HCT116 (cell line): ENCODE measurements around the gene ZNF443.

Experiments used
- EZH2 ChIP-seq: fragments of 200-600 bp; sonication (generic); IDR thresholded peaks from 2 replicates; pipeline ENCODE4 v1.6.1; 2017; ENCODE audit warnings: antibody characterized with exemption, mixed run types
- FOSL1 ChIP-seq: IDR thresholded peaks from 2 replicates; pipeline ENCODE4 v1.6.1; 2012; ENCODE audit warnings: low read depth
- POLR2A ChIP-seq: IDR thresholded peaks from 2 replicates; pipeline ENCODE4 v1.7.0; 2011; ENCODE audit warnings: borderline replicate concordance; ENCODE audit not compliant: insufficient read depth, insufficient read length; ENCODE audit errors: extremely low read depth
- YY1 ChIP-seq: IDR thresholded peaks from 2 replicates; pipeline ENCODE4 v1.6.1; 2011; ENCODE audit warnings: low read length, low read depth, moderate library complexity, mild to moderate bottlenecking; ENCODE audit not compliant: insufficient replicate concordance; ENCODE audit errors: extremely low read depth
- ZFX ChIP-seq: fragments of 450-650 bp; IDR thresholded peaks from 2 replicates; pipeline ENCODE4 v1.6.1; 2017
- TF ChIP-seq, protein P1 (sequence below), 3 experiments: fragments of 200-600 bp in 1 of 3; sonication (generic) in 1 of 3; IDR thresholded peaks in 2 of 3; conservative IDR thresholded peaks in 1 of 3; 2 replicates each; pipeline ENCODE4 v1.5.1; 2012 to 2017; ENCODE audit warnings: low read depth in 2 of 3, low read length in 2 of 3, antibody characterized with exemption in 1 of 3, borderline replicate concordance in 1 of 3, control low read depth in 1 of 3, mild to moderate bottlenecking in 1 of 3, mixed read lengths in 1 of 3, mixed run types in 1 of 3, moderate library complexity in 1 of 3; ENCODE audit not compliant: insufficient read depth in 1 of 3
- TF ChIP-seq, protein P2 (sequence below): IDR thresholded peaks from 2 replicates; pipeline ENCODE4 v1.6.1; 2012; ENCODE audit warnings: low read depth

DNA sequence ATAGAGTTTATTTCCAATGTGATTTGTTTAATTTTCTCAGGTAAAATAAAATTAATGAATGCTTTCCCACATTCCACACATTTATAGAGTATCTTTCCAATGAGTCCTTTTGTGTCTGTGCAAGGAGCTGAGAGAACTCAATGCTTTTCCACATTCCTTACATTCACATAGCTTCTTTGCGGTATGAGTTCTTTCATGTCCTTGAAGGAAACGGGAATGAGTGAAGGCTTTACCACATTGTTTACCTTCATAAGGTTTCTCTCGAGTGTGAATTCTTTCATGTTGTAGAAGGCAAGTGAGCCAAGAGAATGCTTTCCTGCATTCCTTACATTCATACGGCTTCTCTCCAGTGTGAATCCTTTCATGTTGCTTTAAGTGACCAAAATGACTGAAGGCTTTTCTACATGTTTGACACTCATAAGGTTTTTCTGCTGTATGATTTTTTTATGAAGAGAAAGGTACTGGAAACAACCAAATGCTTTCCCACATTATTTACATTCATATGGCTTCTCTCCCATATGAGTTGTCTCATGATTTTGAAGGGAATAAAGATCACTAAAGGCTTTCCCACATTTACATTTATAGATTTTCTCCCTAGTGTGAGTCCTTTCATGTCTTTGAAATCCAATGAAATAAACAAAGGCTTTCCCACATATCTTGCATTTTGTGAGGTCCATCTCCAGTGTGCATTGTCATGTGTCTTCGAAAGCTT lies 60.9 kb downstream of the ZNF443 start:
- TF ChIP-seq, protein P1, sequence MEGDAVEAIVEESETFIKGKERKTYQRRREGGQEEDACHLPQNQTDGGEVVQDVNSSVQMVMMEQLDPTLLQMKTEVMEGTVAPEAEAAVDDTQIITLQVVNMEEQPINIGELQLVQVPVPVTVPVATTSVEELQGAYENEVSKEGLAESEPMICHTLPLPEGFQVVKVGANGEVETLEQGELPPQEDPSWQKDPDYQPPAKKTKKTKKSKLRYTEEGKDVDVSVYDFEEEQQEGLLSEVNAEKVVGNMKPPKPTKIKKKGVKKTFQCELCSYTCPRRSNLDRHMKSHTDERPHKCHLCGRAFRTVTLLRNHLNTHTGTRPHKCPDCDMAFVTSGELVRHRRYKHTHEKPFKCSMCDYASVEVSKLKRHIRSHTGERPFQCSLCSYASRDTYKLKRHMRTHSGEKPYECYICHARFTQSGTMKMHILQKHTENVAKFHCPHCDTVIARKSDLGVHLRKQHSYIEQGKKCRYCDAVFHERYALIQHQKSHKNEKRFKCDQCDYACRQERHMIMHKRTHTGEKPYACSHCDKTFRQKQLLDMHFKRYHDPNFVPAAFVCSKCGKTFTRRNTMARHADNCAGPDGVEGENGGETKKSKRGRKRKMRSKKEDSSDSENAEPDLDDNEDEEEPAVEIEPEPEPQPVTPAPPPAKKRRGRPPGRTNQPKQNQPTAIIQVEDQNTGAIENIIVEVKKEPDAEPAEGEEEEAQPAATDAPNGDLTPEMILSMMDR (IDR thresholded peaks at IDR 0.05 in 2 of 3, conservative IDR thresholded peaks at IDR 0.05 in 1 of 3; ENCODE audit: borderline replicate concordance in 1 of 3, insufficient read depth in 1 of 3, low read depth in 2 of 3, low read length in 2 of 3), result no peak
- TF ChIP-seq EZH2 (no peak), POLR2A (no peak), ZFX (no peak), YY1 (no peak), FOSL1 (no peak)
- TF ChIP-seq, protein P2, sequence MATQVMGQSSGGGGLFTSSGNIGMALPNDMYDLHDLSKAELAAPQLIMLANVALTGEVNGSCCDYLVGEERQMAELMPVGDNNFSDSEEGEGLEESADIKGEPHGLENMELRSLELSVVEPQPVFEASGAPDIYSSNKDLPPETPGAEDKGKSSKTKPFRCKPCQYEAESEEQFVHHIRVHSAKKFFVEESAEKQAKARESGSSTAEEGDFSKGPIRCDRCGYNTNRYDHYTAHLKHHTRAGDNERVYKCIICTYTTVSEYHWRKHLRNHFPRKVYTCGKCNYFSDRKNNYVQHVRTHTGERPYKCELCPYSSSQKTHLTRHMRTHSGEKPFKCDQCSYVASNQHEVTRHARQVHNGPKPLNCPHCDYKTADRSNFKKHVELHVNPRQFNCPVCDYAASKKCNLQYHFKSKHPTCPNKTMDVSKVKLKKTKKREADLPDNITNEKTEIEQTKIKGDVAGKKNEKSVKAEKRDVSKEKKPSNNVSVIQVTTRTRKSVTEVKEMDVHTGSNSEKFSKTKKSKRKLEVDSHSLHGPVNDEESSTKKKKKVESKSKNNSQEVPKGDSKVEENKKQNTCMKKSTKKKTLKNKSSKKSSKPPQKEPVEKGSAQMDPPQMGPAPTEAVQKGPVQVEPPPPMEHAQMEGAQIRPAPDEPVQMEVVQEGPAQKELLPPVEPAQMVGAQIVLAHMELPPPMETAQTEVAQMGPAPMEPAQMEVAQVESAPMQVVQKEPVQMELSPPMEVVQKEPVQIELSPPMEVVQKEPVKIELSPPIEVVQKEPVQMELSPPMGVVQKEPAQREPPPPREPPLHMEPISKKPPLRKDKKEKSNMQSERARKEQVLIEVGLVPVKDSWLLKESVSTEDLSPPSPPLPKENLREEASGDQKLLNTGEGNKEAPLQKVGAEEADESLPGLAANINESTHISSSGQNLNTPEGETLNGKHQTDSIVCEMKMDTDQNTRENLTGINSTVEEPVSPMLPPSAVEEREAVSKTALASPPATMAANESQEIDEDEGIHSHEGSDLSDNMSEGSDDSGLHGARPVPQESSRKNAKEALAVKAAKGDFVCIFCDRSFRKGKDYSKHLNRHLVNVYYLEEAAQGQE, result no peak
